ENCODE results near the gene ZNF629.

The ZNF629 gene

DNA sequence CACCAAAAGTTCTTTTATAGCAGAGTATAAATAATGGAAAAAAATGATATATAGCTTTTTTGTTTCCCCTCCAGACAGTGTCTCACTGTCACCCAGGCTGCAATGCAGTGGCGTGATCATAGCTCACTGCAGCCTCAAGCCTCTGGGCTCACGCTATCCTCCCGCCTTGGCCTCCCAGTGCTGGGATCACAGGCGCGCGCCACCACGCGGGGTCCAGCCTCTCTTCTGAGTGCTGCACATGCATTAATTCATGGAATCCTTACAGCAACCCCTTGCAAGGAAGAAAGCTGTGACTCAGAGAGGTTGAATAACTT lies 18.0 kb upstream of the ZNF629 start:
- CTCF ChIA-PET: interaction anchor here (0.6 to 3.0 kb wide), 11 partner anchors 9 to 97 kb away, joined by 3 to 11 read pairs (median 5); partner anchors contain the start of gene ZNF629
- no peak for DNase-seq (ENCODE audit: extremely low spot score)
- TF ChIP-seq SP1 (IDR thresholded peaks at IDR 0.05): no peak
- no peak for TF ChIP-seq ARNT (IDR thresholded peaks at IDR 0.05)
- no peak for TF ChIP-seq LEF1 (IDR thresholded peaks at IDR 0.05; ENCODE audit: borderline replicate concordance)
- TF ChIP-seq CTBP1 (IDR thresholded peaks at IDR 0.05; ENCODE audit: borderline replicate concordance): no peak
- TF ChIP-seq FOXK2 (IDR thresholded peaks at IDR 0.05): no peak
- TF ChIP-seq FOXM1 (IDR thresholded peaks at IDR 0.05; ENCODE audit: borderline replicate concordance): no peak
- POLR2A ChIA-PET: interaction anchor here (0.5 to 15.2 kb wide), 37 partner anchors 8 to 348 kb away, joined by 3 to 599 read pairs (median 5); partner anchors contain the start of genes BCL7C, CFAP119, CTF1 and PHKG2

DNA sequence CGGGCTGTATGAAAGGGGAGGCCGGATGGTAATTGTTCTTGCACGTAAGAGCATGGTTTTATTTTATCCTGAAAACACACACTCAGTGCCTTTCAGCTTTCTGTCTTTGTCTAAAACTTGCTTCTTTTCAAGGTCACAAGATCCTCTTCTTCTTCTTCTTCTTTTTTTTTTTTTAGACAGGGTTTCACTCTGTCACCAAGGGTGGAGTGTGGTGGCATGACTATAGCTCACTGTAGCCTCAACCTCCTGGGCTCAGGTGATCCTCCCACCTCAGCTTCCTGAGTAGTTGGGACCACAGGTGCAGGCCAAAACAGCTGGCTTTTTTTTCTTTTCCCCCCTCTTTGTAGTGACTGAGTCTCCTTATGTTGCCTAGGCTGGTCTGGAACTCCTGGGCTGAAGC lies 15.9 kb upstream of the ZNF629 start:
- CTCF ChIA-PET: interaction anchor here (0.8 to 0.9 kb wide), 2 partner anchors 9 to 10 kb away, joined by 4 read pairs; no protein-coding TSS in a partner anchor
- DNase-seq (ENCODE audit: extremely low spot score): no peak
- POLR2A ChIA-PET: interaction anchor here (0.9 to 15.2 kb wide), 5 partner anchors 10 to 72 kb away, joined by 3 to 599 read pairs (median 4); partner anchors contain the start of gene ZNF629
- TF ChIP-seq ELF4 (IDR thresholded peaks at IDR 0.05): no peak
- no peak for TF ChIP-seq HDGF (IDR thresholded peaks at IDR 0.05; ENCODE audit: borderline replicate concordance)
- no peak for TF ChIP-seq SP1 (IDR thresholded peaks at IDR 0.05)
- no peak for TF ChIP-seq TARDBP (IDR thresholded peaks at IDR 0.05)
- TF ChIP-seq NFRKB (IDR thresholded peaks at IDR 0.05): no peak
- TF ChIP-seq ARNT (IDR thresholded peaks at IDR 0.05): no peak
- no peak for TF ChIP-seq L3MBTL2 (conservative IDR thresholded peaks at IDR 0.05)
- TF ChIP-seq FOXK2 (IDR thresholded peaks at IDR 0.05): no peak
- TF ChIP-seq SUZ12 (IDR thresholded peaks at IDR 0.05): no peak
- TF ChIP-seq FOXM1 (IDR thresholded peaks at IDR 0.05; ENCODE audit: borderline replicate concordance): no peak
- TF ChIP-seq, protein P1, sequence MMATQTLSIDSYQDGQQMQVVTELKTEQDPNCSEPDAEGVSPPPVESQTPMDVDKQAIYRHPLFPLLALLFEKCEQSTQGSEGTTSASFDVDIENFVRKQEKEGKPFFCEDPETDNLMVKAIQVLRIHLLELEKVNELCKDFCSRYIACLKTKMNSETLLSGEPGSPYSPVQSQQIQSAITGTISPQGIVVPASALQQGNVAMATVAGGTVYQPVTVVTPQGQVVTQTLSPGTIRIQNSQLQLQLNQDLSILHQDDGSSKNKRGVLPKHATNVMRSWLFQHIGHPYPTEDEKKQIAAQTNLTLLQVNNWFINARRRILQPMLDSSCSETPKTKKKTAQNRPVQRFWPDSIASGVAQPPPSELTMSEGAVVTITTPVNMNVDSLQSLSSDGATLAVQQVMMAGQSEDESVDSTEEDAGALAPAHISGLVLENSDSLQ (IDR thresholded peaks at IDR 0.05): no peak
- no peak for TF ChIP-seq LEF1 (IDR thresholded peaks at IDR 0.05; ENCODE audit: borderline replicate concordance)
- no peak for TF ChIP-seq ZNF384 (IDR thresholded peaks at IDR 0.05)
- TF ChIP-seq FOXA1 (IDR thresholded peaks at IDR 0.05): no peak
- no peak for TF ChIP-seq CTBP1 (IDR thresholded peaks at IDR 0.05; ENCODE audit: borderline replicate concordance)
- TF ChIP-seq BHLHE40 (IDR thresholded peaks at IDR 0.05; ENCODE audit: borderline replicate concordance): no peak

GRCh38 chr16:30797670-30798309 lies 10.8 kb upstream of the ZNF629 start:
- peak; percentile 45 for DNase-seq (ENCODE audit: extremely low spot score)

GRCh38 chr16:30794634-30795033 lies 7.6 kb upstream of the ZNF629 start:
- ChIA-PET CTCF (interaction anchor here (1.1 to 1.8 kb wide), 2 partner anchors 10 to 13 kb away, joined by 8 read pairs; no protein-coding TSS in a partner anchor), POLR2A (interaction anchor here (22.0 kb wide), 1 partner anchor 14 kb away, joined by 599 read pairs; no protein-coding TSS in a partner anchor)
- TF ChIP-seq, protein P1 (IDR thresholded peaks at IDR 0.05): no peak
- TF ChIP-seq ZNF384 (IDR thresholded peaks at IDR 0.05): no peak
- no peak for TF ChIP-seq NFRKB (IDR thresholded peaks at IDR 0.05)
- no peak for TF ChIP-seq FOXM1 (IDR thresholded peaks at IDR 0.05; ENCODE audit: borderline replicate concordance)
- no peak for TF ChIP-seq SUZ12 (IDR thresholded peaks at IDR 0.05)
- TF ChIP-seq BHLHE40 (IDR thresholded peaks at IDR 0.05; ENCODE audit: borderline replicate concordance): no peak
- no peak for TF ChIP-seq LEF1 (IDR thresholded peaks at IDR 0.05; ENCODE audit: borderline replicate concordance)
- TF ChIP-seq HDGF (IDR thresholded peaks at IDR 0.05; ENCODE audit: borderline replicate concordance): no peak
- no peak for TF ChIP-seq L3MBTL2 (conservative IDR thresholded peaks at IDR 0.05)
- no peak for TF ChIP-seq ARNT (IDR thresholded peaks at IDR 0.05)
- no peak for TF ChIP-seq ELF4 (IDR thresholded peaks at IDR 0.05)
- no peak for TF ChIP-seq FOXA1 (IDR thresholded peaks at IDR 0.05)
- no peak for DNase-seq (ENCODE audit: extremely low spot score)

More at GRCh38 chr16:30797670-30798309, 10.8 kb upstream of the ZNF629 start:
- POLR2A ChIA-PET: interaction anchor here (0.6 to 3.0 kb wide), 5 partner anchors 8 to 139 kb away, joined by 3 to 25 read pairs (median 5); partner anchors contain the start of gene ZNF629
- CTCF ChIA-PET: interaction anchor here (0.7 kb wide), 1 partner anchor 9 kb away, joined by 4 read pairs; no protein-coding TSS in a partner anchor
- peak; percentile 68; the same call in 1 of the 2 replicates for TF ChIP-seq ZNF384 (IDR thresholded peaks at IDR 0.05)
- TF ChIP-seq CTBP1 (IDR thresholded peaks at IDR 0.05; ENCODE audit: borderline replicate concordance): no peak

- ChIA-PET POLR2A (interaction anchor here (1.0 to 22.0 kb wide), 3 partner anchors 15 to 18 kb away, joined by 4 to 599 read pairs (median 7); no protein-coding TSS in a partner anchor), CTCF (interaction anchor here (0.8 to 1.2 kb wide), 2 partner anchors 9 to 51 kb away, joined by 3 to 4 read pairs; no protein-coding TSS in a partner anchor)
- DNase-seq (ENCODE audit: extremely low spot score): no peak
- no peak for TF ChIP-seq SP1 (IDR thresholded peaks at IDR 0.05)
These were observed 6.6 kb upstream of the ZNF629 start for GRCh38 chr16:30793508-30794069.

GRCh38 chr16:30787613-30788378 lies 791 bp upstream of the ZNF629 start:
- TF ChIP-seq ZNF384 (IDR thresholded peaks at IDR 0.05): no peak
- no peak for TF ChIP-seq L3MBTL2 (conservative IDR thresholded peaks at IDR 0.05)
- TF ChIP-seq FOXM1 (IDR thresholded peaks at IDR 0.05; ENCODE audit: borderline replicate concordance): no peak
- TF ChIP-seq TARDBP (IDR thresholded peaks at IDR 0.05): no peak
- no peak for TF ChIP-seq FOXA1 (IDR thresholded peaks at IDR 0.05)
- no peak for TF ChIP-seq SP1 (IDR thresholded peaks at IDR 0.05)
- TF ChIP-seq ARNT (IDR thresholded peaks at IDR 0.05): no peak
- TF ChIP-seq LEF1 (IDR thresholded peaks at IDR 0.05; ENCODE audit: borderline replicate concordance): no peak
- TF ChIP-seq, protein P1 (IDR thresholded peaks at IDR 0.05): no peak
- no peak for TF ChIP-seq ELF4 (IDR thresholded peaks at IDR 0.05)
- TF ChIP-seq BHLHE40 (IDR thresholded peaks at IDR 0.05; ENCODE audit: borderline replicate concordance): no peak
- no peak for TF ChIP-seq CTBP1 (IDR thresholded peaks at IDR 0.05; ENCODE audit: borderline replicate concordance)
- no peak for TF ChIP-seq SUZ12 (IDR thresholded peaks at IDR 0.05)
- no peak for TF ChIP-seq NFRKB (IDR thresholded peaks at IDR 0.05)
- TF ChIP-seq FOXK2 (IDR thresholded peaks at IDR 0.05): no peak
- no peak for TF ChIP-seq HDGF (IDR thresholded peaks at IDR 0.05; ENCODE audit: borderline replicate concordance)
- CTCF ChIA-PET: interaction anchor here (1.0 to 1.3 kb wide), 3 partner anchors 18 to 88 kb away, joined by 3 to 7 read pairs (median 5); no protein-coding TSS in a partner anchor
- POLR2A ChIA-PET: interaction anchor here (0.6 to 22.0 kb wide), 14 partner anchors 8 to 154 kb away, joined by 3 to 599 read pairs (median 6); partner anchors contain the start of genes PHKG2 and SRCAP
- no peak for DNase-seq (ENCODE audit: extremely low spot score)

Measured in HEK293T (cell line).